Right lobe of liver (tissue), 6 donors: ENCODE results near the gene UBAP1L. TPM values are rescaled to one million over a fixed set of nuclear protein-coding genes. Genes with fewer than 3 reads are reported as not detected.
A peak's percentile ranks its signal among the peaks of the same experiment; 100 is the strongest.
"Not testable (repeated sequence)": the region's sequence is repeated elsewhere in the genome, so short reads cannot be mapped to it uniquely, and the experiment has no call there.

Source experiments
- ATAC-seq, 4 donors: fragments of 200-7000 bp; cut with Tn5 transposase; one replicate each; pipeline ENCODE4 v1.9.1; 2020; ENCODE audit warnings: mild to moderate bottlenecking in 4 of 4, moderate library complexity in 4 of 4
- DNase-seq, 3 donors: peaks; one replicate each; pipeline ENCODE4 v3.0.0-alpha.2; 2020
- H3K27ac ChIP-seq, 3 donors: fragments of 200-600 bp; one replicate each; pipeline ENCODE4 v1.8.0; 2022
- H3K27me3 ChIP-seq, 2 donors: fragments of 200-600 bp; one replicate each; pipeline ENCODE4 v1.8.0; 2022
- H3K36me3 ChIP-seq, 4 donors: fragments of 200-600 bp; sonication (generic) in 1 of 4; one replicate each; pipeline versions ENCODE4 v1.5.1 to v1.8.0; 2017 to 2022; ENCODE audit warnings: control low read depth in 1 of 4
- H3K4me1 ChIP-seq, 4 donors: fragments of 200-600 bp; sonication (generic) in 1 of 4; one replicate each; pipeline versions ENCODE4 v1.5.1 to v1.8.0; 2017 to 2022; ENCODE audit warnings: control low read depth in 1 of 4
- H3K4me3 ChIP-seq, 3 donors: fragments of 200-600 bp; one replicate each; pipeline ENCODE4 v1.8.0; 2022
- H3K9me3 ChIP-seq, 4 donors: fragments of 200-600 bp; sonication (generic) in 1 of 4; one replicate each; pipeline versions ENCODE4 v1.5.1 to v1.8.0; 2017 to 2022; ENCODE audit warnings: control low read depth in 1 of 4
- POLR2A ChIP-seq: fragments of 450-650 bp; IDR thresholded peaks from one replicate; pipeline ENCODE4 v1.6.1; 2017; ENCODE audit warnings: antibody characterized with exemption, mild to moderate bottlenecking
- WGBS: methylation state at CpG from one replicate; pipeline ENCODE4 v1.1.6; 2018; ENCODE audit warnings: low coverage, low lambda C conversion rate; ENCODE audit not compliant: insufficient coverage; ENCODE audit errors: missing lambda C conversion rate; 5-methylcytosine and 5-hydroxymethylcytosine counted together
- intact Hi-C, 2 donors: fragments of 100-400 bp; cut with DNase I; formaldehyde crosslinking; loops; one replicate each; pipeline versions ENCODE4 v1.11.2 to v1.14.1; 2022
- total RNA-seq, 6 experiments: library from RNA; depleted of rRNA in 2 of 6; stranded (reverse); fragments of >200 nt in 2 of 6; fragmentation: NEBNext Ultra II Directional in 3 of 6; extraction: Animal tissue kit (Norgen Biotek cat#: 25700) in 3 of 6; gene quantifications; one replicate each; pipeline versions ENCODE4 v1.1.0 to v1.2.4, GENCODE V29; 2016 to 2023
- TF ChIP-seq, protein P1 (sequence below), 4 donors: fragments of 200-600 bp in 3 of 4; fragments of 450-650 bp in 1 of 4; IDR thresholded peaks; one replicate each; pipeline versions ENCODE4 v1.5.1 to v1.8.0; 2016 to 2022; ENCODE audit warnings: antibody characterized with exemption in 4 of 4, mild to moderate bottlenecking in 2 of 4
- donor health status: DM: no; HTN: yes; CAD: no.
- donor health status: DM: no; HTN: no; CAD: no.
- donor health status: DM: no; HTN: no; CAD: no.
- donor health status: DM: no; HTN: yes; CAD: no.
- donor health status: DM: no; HTN: yes; CAD: no.

UBAP1L gene
- total RNA-seq, 6 experiments from 2014 or later: 1.6 to 5.9 (median 3.0) TPM

DNA sequence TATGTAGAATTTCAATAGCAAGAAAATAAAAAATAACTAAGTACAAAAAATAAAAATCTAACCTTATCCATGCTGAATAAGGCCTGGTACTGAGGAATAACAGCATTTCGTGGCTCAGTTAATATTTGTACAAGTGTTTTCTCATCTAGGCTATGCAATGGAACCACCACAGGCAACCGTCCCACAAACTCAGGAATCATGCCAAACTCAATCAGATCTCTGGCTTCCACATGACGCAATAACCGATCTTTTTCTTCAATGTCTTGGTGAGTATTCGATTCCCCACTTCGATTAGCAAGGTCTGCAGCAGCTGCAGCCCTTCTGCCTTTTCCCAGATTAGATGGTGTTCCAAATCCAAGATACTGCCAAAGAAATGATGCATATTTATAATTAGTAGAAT is 39.7 kb upstream of the UBAP1L start:
- ATAC-seq: peak; percentile 80 to 96 (median 88)
- WGBS: 18% methylated on average over 6 of the region's 6 CpGs
- peaks cover 16 to 93% (median 51%) of the 10 kb centered on the region in 4 donors for H3K36me3 ChIP-seq

DNA sequence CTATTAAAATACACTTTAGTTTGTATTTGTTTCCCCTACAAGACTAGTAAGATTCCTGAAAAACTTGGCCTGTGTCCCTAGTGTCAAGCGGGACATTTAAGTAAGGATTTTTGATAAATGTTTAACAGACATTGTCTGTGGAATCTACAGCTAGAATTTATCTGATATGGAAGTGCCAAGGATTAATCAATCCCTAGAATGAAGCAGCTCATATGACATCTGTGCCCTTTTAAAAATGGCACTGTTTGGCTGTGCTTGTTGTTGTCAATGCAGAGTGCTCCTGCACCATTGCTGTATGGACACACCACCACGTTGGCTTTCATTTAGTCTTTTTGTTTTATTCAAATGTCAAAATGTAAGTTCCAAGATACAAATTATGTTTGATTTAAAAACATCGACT is 32.9 kb upstream of the UBAP1L start:
- peaks cover 5 to 44% (median 13%) of the 10 kb centered on the region in 4 donors for H3K36me3 ChIP-seq
- intact Hi-C loops: no loop called here
- H3K9me3 ChIP-seq: no peaks in the 10 kb centered on the region
- 58% methylated on average over 3 of the region's 3 CpGs for whole genome bisulfite sequencing
- H3K27ac ChIP-seq: no peak overlapping the region
- no peak overlapping the region for H3K4me3 ChIP-seq
- DNase-seq (no peak), ATAC-seq (peak in 2 of 4 donors; percentile 53 to 66)
- no peaks in the 10 kb centered on the region for H3K27me3 ChIP-seq
- TF ChIP-seq POLR2A: no peak
- TF ChIP-seq, protein P1, sequence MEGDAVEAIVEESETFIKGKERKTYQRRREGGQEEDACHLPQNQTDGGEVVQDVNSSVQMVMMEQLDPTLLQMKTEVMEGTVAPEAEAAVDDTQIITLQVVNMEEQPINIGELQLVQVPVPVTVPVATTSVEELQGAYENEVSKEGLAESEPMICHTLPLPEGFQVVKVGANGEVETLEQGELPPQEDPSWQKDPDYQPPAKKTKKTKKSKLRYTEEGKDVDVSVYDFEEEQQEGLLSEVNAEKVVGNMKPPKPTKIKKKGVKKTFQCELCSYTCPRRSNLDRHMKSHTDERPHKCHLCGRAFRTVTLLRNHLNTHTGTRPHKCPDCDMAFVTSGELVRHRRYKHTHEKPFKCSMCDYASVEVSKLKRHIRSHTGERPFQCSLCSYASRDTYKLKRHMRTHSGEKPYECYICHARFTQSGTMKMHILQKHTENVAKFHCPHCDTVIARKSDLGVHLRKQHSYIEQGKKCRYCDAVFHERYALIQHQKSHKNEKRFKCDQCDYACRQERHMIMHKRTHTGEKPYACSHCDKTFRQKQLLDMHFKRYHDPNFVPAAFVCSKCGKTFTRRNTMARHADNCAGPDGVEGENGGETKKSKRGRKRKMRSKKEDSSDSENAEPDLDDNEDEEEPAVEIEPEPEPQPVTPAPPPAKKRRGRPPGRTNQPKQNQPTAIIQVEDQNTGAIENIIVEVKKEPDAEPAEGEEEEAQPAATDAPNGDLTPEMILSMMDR (IDR thresholded peaks at IDR 0.05): no peak
- peaks cover 0 to 8% (median 2%) of the 10 kb centered on the region in 4 donors for H3K4me1 ChIP-seq

More for the DNA sequence above, 39.7 kb upstream of the UBAP1L start:
- TF ChIP-seq, protein P1 (IDR thresholded peaks at IDR 0.05): no peak
- TF ChIP-seq POLR2A: no peak
- peak in 1 of 3 donors; percentile 66 for DNase-seq
- Histone ChIP-seq H3K4me1 (peaks cover 0 to 6% (median 3%) of the 10 kb centered on the region in 4 donors), H3K9me3 (no peaks in the 10 kb centered on the region), H3K4me3 (no peak overlapping the region), H3K27me3 (no peaks in the 10 kb centered on the region), H3K27ac (peak overlapping the region in 2 of 3 donors; percentile 17 to 56)
- intact Hi-C loops: no loop called here

DNA sequence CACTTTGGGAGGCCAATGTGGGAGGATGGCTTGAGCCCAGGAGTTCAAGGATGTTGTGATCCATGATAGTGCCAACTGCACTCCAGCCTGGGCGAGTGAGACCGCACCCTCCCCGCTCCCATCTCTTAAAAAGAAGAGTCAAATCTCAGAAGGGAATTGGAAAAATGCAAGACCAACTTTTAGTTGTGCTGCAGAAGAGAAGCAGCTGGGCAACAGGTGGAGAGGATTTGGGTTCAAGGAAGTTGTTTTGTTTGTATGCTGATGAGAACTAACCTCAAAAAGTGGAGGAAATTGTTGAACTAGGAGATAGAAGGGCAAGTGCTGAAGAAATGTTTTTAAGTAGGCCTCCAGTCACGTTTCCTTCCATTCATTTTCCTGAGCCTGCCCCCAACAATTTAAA is 31.4 kb upstream of the UBAP1L start:
- ATAC-seq (no peak), DNase-seq (no peak)
- Histone ChIP-seq H3K4me3 (no peak overlapping the region), H3K27ac (no peak overlapping the region), H3K9me3 (no peaks in the 10 kb centered on the region), H3K4me1 (peaks cover 0 to 8% (median 2%) of the 10 kb centered on the region in 4 donors), H3K27me3 (no peaks in the 10 kb centered on the region), H3K36me3 (peaks cover 0 to 29% (median 6%) of the 10 kb centered on the region in 4 donors)
- 72% methylated on average over 3 of the region's 4 CpGs for WGBS
- intact Hi-C loops: no loop called here
- TF ChIP-seq POLR2A: no peak
- TF ChIP-seq, protein P1 (IDR thresholded peaks at IDR 0.05): no peak

DNA sequence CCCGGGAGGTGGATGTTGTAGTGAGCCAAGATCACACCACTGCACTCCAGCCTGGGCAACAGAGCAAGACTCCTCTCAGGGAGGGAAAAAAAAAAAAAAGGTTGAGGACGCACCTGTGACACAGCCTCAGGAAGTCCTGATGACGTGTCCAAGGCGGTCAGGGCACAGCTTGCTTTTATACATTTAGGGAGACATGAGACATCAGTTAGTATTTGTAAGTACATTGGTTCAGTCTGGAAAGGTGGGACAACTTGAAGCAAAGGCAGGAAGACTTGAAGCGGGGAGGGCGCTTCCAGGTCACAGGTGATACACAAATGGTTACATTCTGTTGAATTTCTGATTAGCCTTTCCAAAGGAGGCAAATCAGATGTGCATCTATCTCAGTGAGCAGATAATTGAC is 23.6 kb upstream of the UBAP1L start:
- H3K4me3 ChIP-seq, H3K4me1 ChIP-seq, H3K27ac ChIP-seq, H3K9me3 ChIP-seq, ATAC-seq, DNase-seq, H3K27me3 ChIP-seq, intact Hi-C loops, H3K36me3 ChIP-seq: not testable (repeated sequence)
- 82% methylated on average over 5 of the region's 6 CpGs for WGBS

DNA sequence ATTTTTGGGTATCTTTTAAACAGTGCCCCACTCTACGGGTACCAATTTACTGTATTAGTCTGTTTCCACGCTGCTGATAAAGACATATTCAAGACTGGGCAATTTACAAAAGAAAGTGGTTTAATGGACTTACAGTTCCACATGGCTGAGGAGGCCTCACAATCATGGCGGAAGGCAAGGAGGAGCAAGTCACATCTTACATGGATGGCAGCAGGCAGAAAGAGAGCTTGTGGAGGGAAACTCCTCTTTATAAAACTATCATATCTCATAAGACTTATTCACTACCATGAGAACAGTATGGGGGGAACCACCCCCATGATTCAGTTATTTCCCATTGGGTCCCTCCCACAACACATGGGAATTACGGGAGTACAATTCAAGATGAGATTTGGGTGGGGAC is 22.9 kb upstream of the UBAP1L start:
- 96% methylated on average over 4 of the region's 4 CpGs for WGBS
- H3K36me3 ChIP-seq, H3K4me1 ChIP-seq, H3K27ac ChIP-seq, H3K9me3 ChIP-seq, DNase-seq, ATAC-seq, intact Hi-C loops, H3K27me3 ChIP-seq, H3K4me3 ChIP-seq: not testable (repeated sequence)

DNA sequence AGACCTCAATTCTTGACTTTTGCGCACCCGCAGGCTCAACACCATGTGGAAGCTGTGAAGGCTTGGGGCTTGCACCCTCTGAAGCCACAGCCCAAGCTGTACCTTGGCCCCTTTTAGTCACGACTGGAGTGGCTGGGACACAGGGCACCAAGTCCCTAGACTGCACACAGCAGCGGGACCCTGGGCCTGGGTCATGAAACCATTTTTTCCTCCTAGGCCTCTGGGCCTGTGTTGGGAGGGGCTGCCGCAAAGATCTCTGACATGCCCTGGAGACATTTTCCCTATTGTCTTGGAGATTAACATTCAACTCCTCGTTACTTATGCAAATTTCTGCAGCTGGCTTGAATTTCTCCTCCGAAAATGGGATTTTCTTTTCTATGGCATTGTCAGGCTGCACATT is 22.1 kb upstream of the UBAP1L start:
- intact Hi-C loops, H3K9me3 ChIP-seq, DNase-seq, H3K27me3 ChIP-seq, ATAC-seq, H3K4me3 ChIP-seq, H3K36me3 ChIP-seq, H3K27ac ChIP-seq: not testable (repeated sequence)
- WGBS: 94% methylated on average over 2 of the region's 7 CpGs
- peaks cover 0 to 12% (median 4%) of the 10 kb centered on the region in 4 donors for H3K4me1 ChIP-seq
